Neural cell (in vitro differentiated cells): ENCODE measurements around the gene SMARCC1. TPM values are rescaled to one million over a fixed set of nuclear protein-coding genes. Genes with fewer than 3 reads are reported as not detected.

Source experiments
- H2AFZ ChIP-seq: fragments of 200-600, 300-800 bp; sonication (generic), shearing (Covaris generic); 2 replicates; pipeline ENCODE4 v1.6.0; 2014; ENCODE audit warnings: low read depth, mild to moderate bottlenecking, antibody characterized with exemption, low read length, moderate library complexity
- H3F3A ChIP-seq: fragments of 200-600 bp; shearing (Covaris generic); 2 replicates; pipeline ENCODE4 v1.6.1; 2016; ENCODE audit warnings: mild to moderate bottlenecking, moderate library complexity, mixed read lengths, antibody characterized with exemption, low read length; ENCODE audit not compliant: insufficient read depth, poor library complexity, severe bottlenecking
- H3K27ac ChIP-seq: fragments of 200-600, 300-800 bp; sonication (generic), shearing (Covaris generic); 2 replicates; pipeline ENCODE4 v1.5.1; 2014; ENCODE audit warnings: mild to moderate bottlenecking, low read length, moderate library complexity
- H3K27me3 ChIP-seq: fragments of 300-800, 200-600 bp; sonication (generic), shearing (Covaris generic); 2 replicates; pipeline ENCODE4 v1.6.0; 2014; ENCODE audit warnings: mild to moderate bottlenecking, low read depth, low read length, moderate library complexity; ENCODE audit not compliant: insufficient read depth
- H3K36me3 ChIP-seq: fragments of 300-800, 200-600 bp; sonication (generic), shearing (Covaris generic); 2 replicates; pipeline ENCODE4 v1.5.1; 2014; ENCODE audit warnings: mild to moderate bottlenecking, antibody characterized with exemption, low read length, moderate library complexity; ENCODE audit not compliant: insufficient read depth
- H3K4me2 ChIP-seq: fragments of 300-800, 200-600 bp; sonication (generic), shearing (Covaris generic); 2 replicates; pipeline ENCODE4 v1.6.0; 2014; ENCODE audit warnings: mild to moderate bottlenecking, low read length
- H3K4me3 ChIP-seq: fragments of 300-800, 200-600 bp; sonication (generic), shearing (Covaris generic); 2 replicates; pipeline ENCODE4 v1.5.1; 2014; ENCODE audit warnings: mild to moderate bottlenecking, low read length, moderate library complexity
- H3K79me2 ChIP-seq: fragments of 200-600 bp; shearing (Covaris generic); replicated peaks from 2 replicates; pipeline ENCODE4 v1.6.0; 2014; ENCODE audit warnings: mild to moderate bottlenecking, low read length, moderate library complexity; ENCODE audit not compliant: insufficient read depth
- H3K9ac ChIP-seq: fragments of 300-800, 200-600 bp; sonication (generic), shearing (Covaris generic); 2 replicates; pipeline ENCODE4 v1.6.1; 2016; ENCODE audit warnings: mild to moderate bottlenecking, low read length, mixed read lengths
- H3K9me2 ChIP-seq: fragments of 200-600 bp; shearing (Covaris generic); 2 replicates; pipeline ENCODE4 v1.6.1; 2016; ENCODE audit warnings: mild to moderate bottlenecking, low read length, mixed read lengths; ENCODE audit not compliant: insufficient read depth
- H3K9me3 ChIP-seq: fragments of 200-600, 300-800 bp; sonication (generic), shearing (Covaris generic); 2 replicates; pipeline ENCODE4 v1.6.1; 2016; ENCODE audit warnings: mild to moderate bottlenecking, mixed run types, low read length, moderate library complexity, mixed read lengths
- H4K20me1 ChIP-seq: fragments of 200-600 bp; shearing (Covaris generic); 2 replicates; pipeline ENCODE4 v1.6.1; 2016; ENCODE audit warnings: mild to moderate bottlenecking, mixed run types; ENCODE audit not compliant: insufficient read depth
- CTCF ChIP-seq: fragments of 450-650 bp; IDR thresholded peaks from 2 replicates; pipeline ENCODE4 v1.5.1; 2014; ENCODE audit warnings: antibody characterized with exemption, mild to moderate bottlenecking, moderate library complexity; ENCODE audit not compliant: poor library complexity, severe bottlenecking
- EP300 ChIP-seq: fragments of 450-650 bp; conservative IDR thresholded peaks from 2 replicates; pipeline ENCODE4 v1.6.1; 2014; ENCODE audit warnings: antibody characterized with exemption, mild to moderate bottlenecking, moderate library complexity; ENCODE audit not compliant: poor library complexity, severe bottlenecking
- EZH2 ChIP-seq: fragments of 200-600, 300-800 bp; shearing (Covaris generic), sonication (generic); IDR thresholded peaks from 2 replicates; pipeline ENCODE4 v1.6.1; 2014; ENCODE audit warnings: antibody characterized with exemption, low read length, borderline replicate concordance, mild to moderate bottlenecking; ENCODE audit not compliant: insufficient read depth, poor library complexity, severe bottlenecking
- MXI1 ChIP-seq: fragments of 450-650 bp; conservative IDR thresholded peaks from 2 replicates; pipeline ENCODE4 v1.6.1; 2014; ENCODE audit warnings: antibody characterized with exemption, mild to moderate bottlenecking; ENCODE audit not compliant: poor library complexity, severe bottlenecking
- POLR2AphosphoS5 ChIP-seq: IDR thresholded peaks from 2 replicates; pipeline ENCODE4 v1.6.1; 2012
- RAD21 ChIP-seq: fragments of 450-650 bp; conservative IDR thresholded peaks from 2 replicates; pipeline ENCODE4 v1.6.1; 2014; ENCODE audit warnings: antibody characterized with exemption, mild to moderate bottlenecking, moderate library complexity
- REST ChIP-seq: IDR thresholded peaks from 2 replicates; pipeline ENCODE4 v1.6.1; 2012; ENCODE audit warnings: borderline replicate concordance
- SMC3 ChIP-seq: fragments of 450-650 bp; conservative IDR thresholded peaks from 2 replicates; pipeline ENCODE4 v1.6.1; 2014; ENCODE audit warnings: antibody characterized with exemption, mild to moderate bottlenecking, moderate library complexity; ENCODE audit not compliant: poor library complexity
- TAF1 ChIP-seq: IDR thresholded peaks from 2 replicates; pipeline ENCODE4 v1.6.1; 2012; ENCODE audit warnings: low read depth
- polyA plus RNA-seq: library from polyadenylated mRNA; depleted of rRNA; stranded (reverse); fragments of >200 nt; gene quantifications from 2 replicates; pipeline ENCODE4 v1.2.3, GENCODE V29; 2014

Gene SMARCC1
- polyA plus RNA-seq, 1 donor from 2014 or later: 29.4 TPM

GRCh38 chr3:47802734-47803479 is 21.2 kb upstream of the SMARCC1 start, which contains the start of gene DHX30:
DHX30 (plus strand) TSS chr3:47803138; CDS start chr3:47810684, 7,546 bp downstream.
- no peaks in the 10 kb centered on the region for H3K36me3 ChIP-seq
- H3K27ac ChIP-seq: peak within 1 kb of the TSS; percentile 98
- H2AFZ ChIP-seq: peak within 1 kb of the TSS; percentile 98
- H3K9me3 ChIP-seq: no peaks in the 10 kb centered on the region
- no peaks in the 10 kb centered on the region for H4K20me1 ChIP-seq
- TF ChIP-seq RAD21 (no peak), EZH2 (no peak), EP300 (peak; percentile 40), SMC3 (no peak), REST (peak; percentile 55), TAF1 (peak; percentile 57), MXI1 (peak; percentile 83), CTCF (peak; percentile 8), POLR2AphosphoS5 (peak; percentile 82)
- no peaks in the 10 kb centered on the region for H3K27me3 ChIP-seq
- peaks cover 3% of the 10 kb centered on the region for H3F3A ChIP-seq
- H3K4me2 ChIP-seq: peak within 1 kb of the TSS; percentile 88
- peaks cover 18% of the 10 kb centered on the region for H3K79me2 ChIP-seq
- peak within 1 kb of the TSS; percentile 96 for H3K9ac ChIP-seq
- H3K9me2 ChIP-seq: no peaks in the 10 kb centered on the region
- H3K4me3 ChIP-seq: peak within 1 kb of the TSS; percentile 77

GRCh38 chr3:47799733-47800132 is 18.0 kb upstream of the SMARCC1 start:
- Histone ChIP-seq H3K9me3 (no peaks in the 10 kb centered on the region), H3K4me2 (no peak overlapping the region), H3K4me3 (no peak overlapping the region), H3K27ac (no peak overlapping the region), H2AFZ (no peak overlapping the region), H3K79me2 (peaks cover 12% of the 10 kb centered on the region), H4K20me1 (no peaks in the 10 kb centered on the region), H3K9me2 (no peaks in the 10 kb centered on the region), H3K36me3 (no peaks in the 10 kb centered on the region), H3F3A (peaks cover 3% of the 10 kb centered on the region), H3K9ac (no peak overlapping the region), H3K27me3 (no peaks in the 10 kb centered on the region)
- TF ChIP-seq CTCF (peak; percentile 17), RAD21 (no peak)
